SK-N-MC (cell line): ENCODE measurements around the gene PDCD4.

Experiments used
- DNase-seq: peaks from one replicate; pipeline ENCODE4 v3.0.0-alpha.2; 2011; ENCODE audit warnings: low read depth, low spot score
- H3K27ac ChIP-seq: fragments of 200-600 bp; sonication (generic); 2 replicates; pipeline ENCODE4 v1.5.1; 2016; ENCODE audit warnings: mixed run types
- H3K36me3 ChIP-seq: fragments of 200-600 bp; sonication (generic); 2 replicates; pipeline ENCODE4 v1.6.1; 2017; ENCODE audit warnings: antibody characterized with exemption, low read length, mixed read lengths; ENCODE audit not compliant: insufficient read depth
- H3K4me3 ChIP-seq: fragments of 200-600 bp; sonication (generic); 2 replicates; pipeline ENCODE4 v1.5.1; 2016
- H3K9ac ChIP-seq: fragments of 200-600 bp; sonication (generic); 2 replicates; pipeline ENCODE4 v1.8.0; 2017; ENCODE audit warnings: mixed run types, mixed read lengths; ENCODE audit not compliant: insufficient read length
- H3K9me3 ChIP-seq: fragments of 200-600 bp; sonication (generic); 2 replicates; pipeline ENCODE4 v1.6.1; 2017; ENCODE audit warnings: low read depth, mild to moderate bottlenecking, antibody characterized with exemption, low read length, moderate library complexity, mixed read lengths
- EZH2 ChIP-seq: fragments of 200-600 bp; sonication (generic); IDR thresholded peaks from one replicate; pipeline ENCODE4 v1.6.1; 2017; ENCODE audit warnings: antibody characterized with exemption
- FOXP2 ChIP-seq: optimal IDR thresholded peaks from 2 replicates; pipeline ENCODE3; 2011; ENCODE audit warnings: mild to moderate bottlenecking, moderate library complexity; ENCODE audit not compliant: insufficient read depth; ENCODE audit errors: extremely low read length, control extremely low read depth
- POLR2AphosphoS5 ChIP-seq: IDR thresholded peaks from 2 replicates; pipeline ENCODE4 v1.6.1; 2012; ENCODE audit warnings: mild to moderate bottlenecking, low read depth, low read length, borderline replicate concordance

PDCD4 gene

GRCh38 chr10:110829721-110830410, 41.9 kb upstream of the PDCD4 start:
- no peaks in the 10 kb centered on the region for H3K36me3 ChIP-seq
- no peak overlapping the region for H3K27ac ChIP-seq
- H3K9ac ChIP-seq: no peak overlapping the region
- no peak for TF ChIP-seq EZH2
- no peak for TF ChIP-seq POLR2AphosphoS5
- no peak for TF ChIP-seq FOXP2
- no peaks in the 10 kb centered on the region for H3K9me3 ChIP-seq
- H3K4me3 ChIP-seq: no peak overlapping the region
- DNase-seq: no peak

GRCh38 chr10:110833234-110833940, 38.3 kb upstream of the PDCD4 start:
- TF ChIP-seq EZH2: no peak
- TF ChIP-seq POLR2AphosphoS5: no peak
- no peak for TF ChIP-seq FOXP2
- Histone ChIP-seq H3K9ac (no peak overlapping the region), H3K36me3 (no peaks in the 10 kb centered on the region), H3K4me3 (no peak overlapping the region), H3K27ac (no peak overlapping the region), H3K9me3 (no peaks in the 10 kb centered on the region)
- DNase-seq: no peak

GRCh38 chr10:110833941-110834628, 37.6 kb upstream of the PDCD4 start:
- DNase-seq: no peak
- H3K36me3 ChIP-seq: no peaks in the 10 kb centered on the region
- TF ChIP-seq FOXP2: no peak

GRCh38 chr10:110834629-110835301, 37.0 kb upstream of the PDCD4 start:
- DNase-seq: no peak
- no peak overlapping the region for H3K4me3 ChIP-seq
- no peak overlapping the region; the same call in 1 of the 2 replicates for H3K27ac ChIP-seq

More at GRCh38 chr10:110833941-110834628, 37.6 kb upstream of the PDCD4 start:
- Histone ChIP-seq H3K4me3 (no peak overlapping the region), H3K9ac (no peak overlapping the region), H3K9me3 (no peaks in the 10 kb centered on the region), H3K27ac (no peak overlapping the region)

GRCh38 chr10:110835841-110836240, 35.9 kb upstream of the PDCD4 start:
- no peak overlapping the region for H3K9ac ChIP-seq
- DNase-seq: no peak
- H3K4me3 ChIP-seq: no peak overlapping the region
- TF ChIP-seq FOXP2 (no peak), POLR2AphosphoS5 (no peak), EZH2 (no peak)
- H3K9me3 ChIP-seq: no peaks in the 10 kb centered on the region
- no peaks in the 10 kb centered on the region for H3K36me3 ChIP-seq
- no peak overlapping the region for H3K27ac ChIP-seq

More at GRCh38 chr10:110834629-110835301, 37.0 kb upstream of the PDCD4 start:
- TF ChIP-seq FOXP2 (no peak), POLR2AphosphoS5 (no peak), EZH2 (no peak)
- Histone ChIP-seq H3K9me3 (no peaks in the 10 kb centered on the region), H3K9ac (no peak overlapping the region), H3K36me3 (no peaks in the 10 kb centered on the region)

- no peak for TF ChIP-seq EZH2
- TF ChIP-seq POLR2AphosphoS5: no peak
- no peak for TF ChIP-seq FOXP2
- no peak overlapping the region for H3K27ac ChIP-seq
Observed at GRCh38 chr10:110836706-110837105, 35.0 kb upstream of the PDCD4 start.

GRCh38 chr10:110837418-110838171, 34.1 kb upstream of the PDCD4 start:
- no peak for DNase-seq
- Histone ChIP-seq H3K36me3 (no peaks in the 10 kb centered on the region), H3K4me3 (no peak overlapping the region), H3K27ac (no peak overlapping the region), H3K9ac (no peak overlapping the region), H3K9me3 (no peaks in the 10 kb centered on the region)
- TF ChIP-seq FOXP2 (no peak), POLR2AphosphoS5 (no peak), EZH2 (no peak)

More at GRCh38 chr10:110836706-110837105, 35.0 kb upstream of the PDCD4 start:
- Histone ChIP-seq H3K9me3 (no peaks in the 10 kb centered on the region), H3K4me3 (no peak overlapping the region), H3K36me3 (no peaks in the 10 kb centered on the region), H3K9ac (no peak overlapping the region)
- DNase-seq: no peak
